A375 (cell line): Measurements from ENCODE around the gene LANCL2. TPM values are rescaled to one million over a fixed set of nuclear protein-coding genes. Genes with fewer than 3 reads are reported as not detected.

Experiments used
- total RNA-seq: library from RNA; depleted of rRNA; stranded (reverse); fragments of >200 nt; shearing (Covaris generic); gene quantifications from 2 replicates; pipeline ENCODE4 v1.2.3, GENCODE V29; 2014; rRNA removed

The LANCL2 gene
- total RNA-seq: 19.5 and 28.6 TPM in 2 replicates

DNA sequence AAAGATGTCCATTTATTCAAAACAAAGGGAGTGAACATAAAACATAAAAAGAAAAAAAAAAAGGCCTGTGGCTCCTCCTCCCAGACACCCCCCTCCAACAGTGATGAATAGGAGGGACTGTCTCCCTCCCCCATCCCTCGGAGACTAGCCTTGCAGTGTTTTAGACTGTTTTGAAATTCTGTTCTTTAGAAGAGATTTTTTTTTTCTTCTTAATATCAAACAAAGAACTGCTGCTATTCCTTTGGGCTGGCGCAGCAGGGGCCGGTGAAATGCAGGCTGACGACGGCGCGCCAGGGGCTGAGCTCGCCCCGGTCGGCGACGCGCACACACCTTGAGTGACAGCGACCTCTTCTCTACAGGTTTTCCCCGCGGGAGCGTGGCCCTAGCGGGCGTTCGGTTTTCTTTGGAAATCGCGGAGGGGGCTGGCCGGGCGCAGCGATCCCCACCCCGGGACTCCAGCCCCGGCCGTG lies at the start of gene LANCL2:
TSS of gene LANCL2 (plus strand) at position 133 of the 470 bp plus-strand sequence. CDS start 689 bp downstream, outside the sequence.

Other genes with a start within 250 kb of the LANCL2 start
- 23.2 and 24.6 TPM in 2 replicates for gene VOPP1, start 207.2 kb downstream of the LANCL2 start, total RNA-seq